Activated CD4-positive, alpha-beta T cell treated with anti-CD3 and anti-CD28 coated beads, Interleukin-2, Interleukin-4, amounts not matched to agents 100 ng/mL and 50 ng/mL, durations not matched to agents 16 hours and 8 hours (primary cell): ENCODE results near the gene MTO1.
"Not testable (repeated sequence)": the region's sequence is repeated elsewhere in the genome, so short reads cannot be mapped to it uniquely, and the experiment has no call there.

ENCODE experiments used
- DNase-seq: peaks from one replicate; pipeline ENCODE4 v3.0.0-alpha.2; 2020; ENCODE audit warnings: low spot score

Gene MTO1

GRCh38 chr6:73505142-73505541 lies 43.6 kb downstream of the MTO1 start:
- DNase-seq: no peak

- DNase-seq: not testable (repeated sequence)
These were observed 44.2 kb downstream of the MTO1 start for GRCh38 chr6:73505705-73506104.

- no peak for DNase-seq
These were observed 44.7 kb downstream of the MTO1 start for GRCh38 chr6:73506246-73506645.

GRCh38 chr6:73508776-73509175 lies 47.2 kb downstream of the MTO1 start:
- no peak for DNase-seq

GRCh38 chr6:73509851-73510250 lies 48.3 kb downstream of the MTO1 start:
- no peak for DNase-seq

- no peak for DNase-seq
These were observed 50.3 kb downstream of the MTO1 start for GRCh38 chr6:73511796-73512195.

GRCh38 chr6:73513496-73513854 lies 51.9 kb downstream of the MTO1 start:
- DNase-seq: no peak

- DNase-seq: peak; percentile 53
These were observed 53.2 kb downstream of the MTO1 start for GRCh38 chr6:73514746-73515110.

- DNase-seq: peak; percentile 55
These were observed 53.7 kb downstream of the MTO1 start for GRCh38 chr6:73515204-73515655.

- peak; percentile 48 for DNase-seq
These were observed 55.3 kb downstream of the MTO1 start for GRCh38 chr6:73516514-73517489.

GRCh38 chr6:73518100-73518981 lies 56.8 kb downstream of the MTO1 start:
- not testable (repeated sequence) for DNase-seq

GRCh38 chr6:73518982-73519881 lies 57.7 kb downstream of the MTO1 start:
- not testable (repeated sequence) for DNase-seq

GRCh38 chr6:73519926-73520687 lies 58.6 kb downstream of the MTO1 start:
- DNase-seq: peak; percentile 84

GRCh38 chr6:73520688-73521350 lies 59.3 kb downstream of the MTO1 start, which contains the start of gene EEF1A1:
Gene EEF1A1 (minus strand): TSS chr6:73521032. CDS start chr6:73520026, 1,006 bp downstream.
- peak; percentile 100 for DNase-seq

GRCh38 chr6:73521351-73521985 lies 59.9 kb downstream of the MTO1 start:
- DNase-seq: no peak

- DNase-seq: peak; percentile 88
These were observed 62.0 kb downstream of the MTO1 start for GRCh38 chr6:73523434-73524123.

- no peak for DNase-seq
These were observed 64.2 kb downstream of the MTO1 start for GRCh38 chr6:73525546-73526330.

- no peak for DNase-seq
These were observed 67.4 kb downstream of the MTO1 start for GRCh38 chr6:73528897-73529296.
